ENCODE results near the gene CPVL.

DNA sequence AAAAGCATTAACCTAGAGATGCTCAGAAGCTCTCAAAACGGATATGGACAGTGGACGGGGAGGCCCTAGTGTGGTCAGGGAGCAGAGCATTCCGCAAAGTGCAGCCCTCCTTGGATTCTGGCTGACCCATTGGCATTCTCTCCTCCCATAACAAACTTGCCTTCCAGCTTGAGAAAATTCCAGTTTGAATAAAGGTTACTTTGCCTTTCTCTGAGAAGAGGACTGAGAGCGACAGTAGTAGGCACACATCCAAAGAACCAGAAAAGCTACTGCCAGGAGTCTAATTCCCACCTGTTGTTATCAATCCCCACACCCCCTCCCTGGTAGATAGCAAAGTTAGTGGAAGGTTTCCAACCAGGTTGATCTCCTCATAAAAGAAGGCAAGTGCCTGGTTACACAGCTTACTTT, 103.5 kb downstream of the CPVL start:
- TF ChIP-seq CTCF (conservative IDR thresholded peaks at IDR 0.05), result no peak
- no peak for TF ChIP-seq ZFX (IDR thresholded peaks at IDR 0.05)

Data from C4-2B (cell line).